ENCODE measurements around the gene SULF2.
"Not testable (repeated sequence)": the region's sequence is repeated elsewhere in the genome, so short reads cannot be mapped to it uniquely, and the experiment has no call there.

The SULF2 gene

DNA sequence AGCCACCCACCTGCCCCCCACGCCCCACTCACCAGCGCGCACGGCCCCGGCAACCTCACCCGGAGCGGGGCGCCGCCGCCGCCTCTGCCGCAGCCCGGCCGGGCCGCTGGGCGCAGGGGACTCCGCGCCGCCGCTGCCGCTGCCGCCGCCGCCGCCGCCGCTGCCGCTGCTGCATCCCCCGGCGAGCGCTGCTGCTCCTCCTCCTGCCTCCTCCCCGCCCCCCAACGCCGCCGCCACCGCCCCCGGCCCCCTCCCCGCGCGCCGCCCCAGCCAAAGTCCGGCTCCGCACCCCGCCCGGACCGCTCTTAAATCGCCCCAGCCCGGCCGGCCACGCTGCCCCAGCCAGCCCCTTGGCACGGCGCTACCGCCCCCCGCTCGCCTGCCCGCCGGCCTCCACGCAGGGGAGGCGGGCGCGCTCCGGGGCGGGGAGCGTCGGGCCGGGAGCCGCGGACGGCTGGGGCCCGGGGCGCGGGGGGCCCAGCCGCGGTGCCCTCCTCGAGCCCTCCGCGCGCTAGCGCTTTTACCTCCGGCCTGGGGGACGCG, at the start of gene SULF2:
TSS of gene SULF2 (minus strand) at position 171 of the 543 bp plus-strand sequence. CDS start 28,118 bp downstream, outside the sequence.
- DNase-seq, result no peak

DNA sequence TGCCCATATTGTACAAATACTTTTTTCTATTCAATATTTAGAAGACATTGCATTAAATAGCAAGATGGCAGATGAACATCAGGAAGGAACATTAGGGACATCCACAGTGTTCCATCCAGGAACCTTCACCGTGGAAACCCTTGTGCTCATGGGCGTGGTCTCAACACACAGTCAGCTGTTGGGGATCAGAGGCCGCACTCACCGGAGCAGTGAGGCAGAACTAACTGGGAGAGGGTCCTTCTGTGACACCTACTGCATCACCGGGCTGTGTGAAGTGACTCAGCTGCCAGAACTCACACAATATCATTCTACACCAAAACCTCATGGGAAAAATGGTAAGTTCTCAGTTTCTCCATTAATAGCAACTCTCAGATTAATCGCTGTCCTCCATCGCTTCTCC, 46.4 kb upstream of the SULF2 start:
- not testable (repeated sequence) for DNase-seq

DNA sequence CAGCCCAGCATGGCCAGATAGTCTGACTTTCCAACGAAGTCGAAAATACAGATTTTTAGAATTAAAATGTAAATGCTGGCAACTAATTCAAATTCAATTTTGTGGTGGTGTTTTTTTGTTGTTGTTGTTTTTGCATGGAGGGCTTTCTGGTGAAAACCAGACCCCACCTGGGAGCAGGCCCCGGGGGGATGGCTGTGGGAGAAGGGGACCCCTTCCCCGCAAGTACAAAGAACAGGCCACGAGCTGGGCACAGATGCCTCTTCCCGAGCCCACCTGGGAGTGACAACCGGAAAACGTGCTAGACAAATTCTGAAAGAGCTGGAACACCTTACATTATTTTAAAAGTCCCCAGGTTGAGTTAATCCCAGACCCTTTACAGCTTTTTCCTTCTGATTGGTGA, 41.4 kb upstream of the SULF2 start:
- not testable (repeated sequence) for DNase-seq

DNA sequence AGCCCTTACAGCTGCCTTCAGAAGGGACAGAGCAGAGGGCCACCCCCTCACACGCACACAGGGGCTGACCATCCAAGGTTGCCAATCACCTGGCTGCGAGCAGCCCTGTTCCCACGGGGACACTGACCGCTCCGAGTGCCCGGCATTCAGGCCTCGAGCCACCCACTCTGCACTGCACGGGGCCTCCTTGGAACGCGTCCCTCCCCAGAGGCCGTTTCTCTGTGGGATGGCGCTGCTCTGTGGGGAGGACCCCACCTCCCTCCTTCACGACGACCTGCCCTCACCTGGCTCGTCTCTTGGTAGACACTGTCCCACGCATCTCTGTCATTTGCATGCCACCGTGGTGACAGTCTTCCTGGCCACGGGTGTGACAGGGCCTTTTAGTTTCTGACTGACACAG, 40.7 kb upstream of the SULF2 start:
- not testable (repeated sequence) for DNase-seq

DNA sequence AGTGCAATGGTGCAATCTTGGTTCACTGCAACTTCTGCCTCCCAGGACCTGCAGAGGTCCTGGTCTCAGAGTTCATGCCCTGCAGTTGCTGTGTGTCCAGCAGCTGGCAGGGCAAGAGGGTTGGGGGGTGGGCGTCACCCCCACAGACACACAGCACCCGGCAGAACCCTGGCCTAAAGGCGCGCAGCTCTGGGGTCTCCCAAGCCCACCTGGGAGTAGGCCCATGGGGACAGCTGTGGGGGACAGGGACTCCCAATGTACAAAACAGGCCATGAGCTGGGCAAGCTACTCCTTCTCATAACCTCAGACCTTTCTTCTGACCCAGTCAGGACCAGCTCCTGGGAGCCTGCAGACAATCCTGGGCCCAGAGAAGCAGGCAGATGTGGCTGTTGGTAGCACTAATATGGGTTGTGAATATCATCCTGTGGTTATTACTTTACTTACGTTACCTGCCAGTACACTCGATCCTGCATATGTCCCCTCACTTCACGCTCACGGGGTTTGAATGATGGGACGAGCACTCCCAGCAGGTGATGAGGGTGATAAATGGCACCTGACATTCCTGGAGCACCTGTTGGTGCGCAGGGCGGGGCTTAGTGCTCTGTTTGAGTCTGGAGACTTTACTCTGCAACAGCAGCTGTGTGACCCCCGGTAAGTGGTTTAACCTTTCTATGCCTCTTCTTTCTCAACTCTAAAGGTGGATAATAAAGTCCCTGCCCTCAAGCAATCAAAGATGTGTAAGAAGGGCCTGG, 39.9 kb upstream of the SULF2 start:
- no peak for DNase-seq

DNA sequence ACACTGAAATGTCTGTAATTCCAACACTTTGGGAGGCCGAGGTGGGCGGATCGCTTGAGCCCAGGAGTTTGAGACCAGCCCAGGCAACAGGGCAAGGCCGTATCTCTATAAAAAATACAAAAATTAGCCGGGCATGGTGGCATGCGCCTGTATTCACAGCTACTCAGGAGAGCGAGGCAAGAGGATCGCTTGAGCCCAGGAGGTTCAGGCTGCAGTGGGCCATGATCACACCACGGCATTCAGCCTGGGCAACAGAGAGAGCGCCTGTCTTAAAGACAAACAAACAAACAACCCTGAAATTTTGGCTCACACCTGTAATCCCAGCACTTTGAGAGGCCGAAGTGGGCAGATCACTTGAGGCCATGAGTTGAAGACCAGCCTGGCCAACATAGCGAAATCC, 38.7 kb upstream of the SULF2 start:
- not testable (repeated sequence) for DNase-seq

DNA sequence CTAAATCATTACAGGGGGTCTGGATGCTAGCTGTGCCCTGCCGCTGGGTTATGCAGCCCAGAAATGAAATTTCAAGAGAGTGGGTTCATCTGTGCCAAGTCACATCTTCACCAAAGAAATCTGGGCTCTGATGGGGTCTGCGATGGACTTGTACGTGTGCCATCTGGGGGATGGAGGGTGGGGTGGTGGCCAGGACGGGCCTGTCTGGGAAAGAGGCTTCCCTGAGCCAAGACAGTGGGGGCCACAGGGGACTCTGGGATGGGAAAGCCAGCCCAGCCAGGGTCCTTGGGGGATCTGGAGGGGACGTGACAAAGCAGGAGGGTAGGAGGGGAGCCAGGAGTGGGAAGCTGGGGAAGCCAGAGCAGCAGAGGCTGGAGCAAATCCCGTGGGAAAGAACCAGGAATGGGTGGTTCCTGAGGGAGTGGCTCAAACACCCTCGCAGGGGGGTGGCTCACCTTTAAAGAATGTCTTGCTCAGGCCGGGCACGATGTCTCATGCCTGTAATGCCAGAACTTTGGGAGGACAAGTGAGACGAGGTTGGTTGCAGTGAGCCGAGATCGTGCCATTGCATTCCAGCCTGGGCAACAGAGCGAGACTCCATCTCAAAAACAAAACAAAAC, 36.3 kb upstream of the SULF2 start:
- DNase-seq, result no peak

DNA sequence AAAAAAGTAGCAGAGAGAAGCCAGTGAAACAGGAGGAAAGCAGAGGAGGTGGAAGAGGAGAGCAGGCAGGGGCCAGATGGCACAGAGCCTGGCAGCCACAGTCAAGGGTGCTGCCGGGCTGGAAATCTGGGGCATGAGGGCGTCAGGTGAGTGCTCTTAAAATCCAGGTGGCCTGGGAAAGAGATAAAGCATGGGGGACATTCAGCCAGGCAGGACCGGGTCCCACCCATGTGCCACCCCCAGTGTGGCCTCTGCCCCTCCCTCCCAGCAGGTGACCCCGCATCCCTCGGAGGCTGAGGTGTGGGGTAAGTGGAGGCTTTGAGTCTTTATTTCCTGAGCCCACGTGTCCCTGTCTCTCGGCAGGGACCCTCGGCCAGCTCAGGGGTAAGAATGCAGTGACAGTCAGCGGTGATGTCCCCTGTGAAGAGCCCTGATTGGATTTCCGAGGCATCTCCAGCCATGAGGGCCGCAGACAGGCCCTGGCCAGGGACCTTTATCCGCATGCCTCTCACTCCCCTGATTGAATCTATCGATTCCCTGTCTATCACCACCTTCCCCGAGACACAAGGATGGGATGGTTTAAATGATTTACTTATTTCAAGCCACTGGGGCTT, 33.8 kb upstream of the SULF2 start:
- DNase-seq, result no peak

DNA sequence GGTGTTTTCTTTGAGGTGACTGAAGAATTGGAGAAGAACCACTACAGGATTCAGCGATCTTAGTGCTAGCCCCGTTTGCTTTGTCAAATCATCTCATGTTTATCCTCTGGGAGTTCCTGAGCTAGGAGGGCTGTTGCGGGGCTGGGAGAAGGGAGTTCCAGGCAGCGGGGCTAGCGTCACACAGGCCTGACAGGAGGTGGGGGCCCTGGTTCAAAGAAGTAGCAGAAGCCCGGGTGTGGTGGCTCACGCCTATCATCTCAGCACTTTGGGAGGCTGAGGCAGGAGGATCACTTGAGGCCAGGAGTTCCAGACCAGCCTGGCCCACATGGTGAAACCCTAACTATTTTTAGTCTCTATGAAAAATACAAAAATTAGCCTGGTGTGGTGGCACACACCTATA, 33.2 kb upstream of the SULF2 start:
- no peak for DNase-seq

DNA sequence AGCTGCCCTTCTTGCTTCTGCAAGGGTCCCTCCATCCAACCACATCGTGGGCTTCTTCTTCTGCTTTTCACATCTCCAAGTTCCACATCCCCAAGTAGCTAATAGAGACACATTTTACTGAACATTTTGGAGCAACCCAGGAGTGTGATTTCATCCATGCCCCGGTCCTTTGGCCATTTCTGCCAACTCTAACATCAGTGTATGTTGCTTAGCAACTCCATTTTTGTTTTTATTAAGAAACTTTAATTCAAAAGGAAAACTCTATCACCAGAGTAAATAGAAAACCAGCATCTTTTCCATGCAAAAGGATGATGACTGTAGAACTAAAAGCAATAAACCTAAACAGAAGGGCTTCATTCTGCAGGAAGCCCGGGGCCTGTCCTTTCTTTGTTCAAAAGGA, 32.7 kb upstream of the SULF2 start:
- no peak for DNase-seq

DNA sequence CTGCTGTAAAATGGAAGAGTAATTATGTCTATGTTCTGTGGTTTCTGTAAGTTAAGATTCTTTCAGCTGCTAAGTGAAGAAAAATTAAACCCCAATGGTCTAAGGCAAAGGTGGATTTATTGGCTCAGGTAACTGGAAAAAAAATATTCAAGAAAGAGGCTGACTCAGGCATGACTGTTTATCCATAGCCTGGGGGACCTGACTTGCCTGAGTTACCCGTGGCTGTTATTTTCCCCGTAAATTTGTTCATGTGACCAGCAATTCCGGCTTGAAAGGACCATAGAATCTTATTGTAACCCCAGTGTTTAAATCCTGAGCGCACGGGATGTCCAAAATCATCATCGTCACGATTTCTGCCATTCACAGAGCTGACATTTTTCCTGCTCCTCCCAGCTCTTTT, 32.3 kb upstream of the SULF2 start:
- no peak for DNase-seq

DNA sequence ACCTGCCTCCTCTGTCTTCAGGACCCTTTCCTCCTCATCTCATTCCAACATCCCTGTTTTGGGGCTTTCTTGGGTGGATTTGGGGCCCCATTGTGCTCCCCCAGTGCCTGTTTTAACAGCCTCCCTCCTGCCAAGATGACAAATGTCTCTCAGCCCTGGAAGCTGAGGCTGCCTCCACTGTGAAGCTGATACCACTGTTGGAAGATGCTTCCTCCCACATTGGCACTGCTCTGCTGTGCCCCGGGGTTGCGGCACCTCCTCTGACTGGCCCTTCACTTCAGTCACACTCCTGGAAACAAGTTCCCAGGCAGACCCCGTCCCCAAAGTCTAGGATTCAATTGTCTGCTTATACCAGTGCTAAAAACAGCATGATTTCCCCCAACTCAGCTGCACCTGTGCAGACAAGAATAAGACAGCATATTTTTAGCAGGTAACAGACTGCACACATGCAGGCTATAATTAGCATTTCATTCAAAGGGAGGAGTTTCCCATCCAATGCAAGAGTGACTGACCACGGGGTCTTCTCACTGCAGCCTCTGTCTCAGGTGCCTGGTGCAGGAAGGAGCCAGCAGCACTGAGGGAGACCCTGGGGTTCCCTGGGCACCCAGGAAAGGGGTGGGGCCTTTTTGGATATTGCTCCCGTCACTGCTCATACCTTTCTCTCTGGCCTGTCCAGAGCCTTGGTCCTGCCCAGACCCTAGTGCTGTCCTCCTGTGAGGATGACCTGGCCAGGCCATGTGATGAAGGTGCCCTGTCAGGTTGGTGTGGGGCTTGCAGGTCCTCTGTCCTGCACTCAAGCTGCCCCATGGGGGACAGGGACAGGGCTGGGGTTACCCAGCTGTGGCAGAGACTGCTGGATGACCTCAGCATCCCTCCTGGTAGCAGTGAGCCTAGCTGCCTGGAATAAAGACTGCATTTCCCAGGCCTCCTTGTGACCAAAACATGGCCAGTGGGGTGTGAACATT, 31.5 kb upstream of the SULF2 start:
- no peak for DNase-seq

DNA sequence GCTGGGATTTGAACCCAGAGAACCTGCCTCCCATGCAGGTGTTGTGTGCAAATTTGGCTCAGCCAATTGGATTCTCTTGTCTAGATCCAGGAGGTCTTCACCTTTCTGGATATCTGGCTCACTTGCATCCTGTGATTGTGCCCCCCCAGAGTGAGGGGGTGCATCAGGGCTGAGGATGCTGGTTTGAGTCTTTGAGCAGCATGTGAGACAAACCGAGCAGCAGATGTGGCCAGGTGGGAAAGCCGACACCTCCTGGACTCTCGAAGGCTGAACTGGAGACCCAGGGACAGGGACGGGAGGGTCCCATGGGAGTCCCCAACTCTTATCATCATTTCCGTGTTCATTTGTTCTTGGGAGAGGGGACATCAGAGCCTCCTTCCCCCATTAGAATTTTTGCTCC, 30.6 kb upstream of the SULF2 start:
- DNase-seq, result no peak

DNA sequence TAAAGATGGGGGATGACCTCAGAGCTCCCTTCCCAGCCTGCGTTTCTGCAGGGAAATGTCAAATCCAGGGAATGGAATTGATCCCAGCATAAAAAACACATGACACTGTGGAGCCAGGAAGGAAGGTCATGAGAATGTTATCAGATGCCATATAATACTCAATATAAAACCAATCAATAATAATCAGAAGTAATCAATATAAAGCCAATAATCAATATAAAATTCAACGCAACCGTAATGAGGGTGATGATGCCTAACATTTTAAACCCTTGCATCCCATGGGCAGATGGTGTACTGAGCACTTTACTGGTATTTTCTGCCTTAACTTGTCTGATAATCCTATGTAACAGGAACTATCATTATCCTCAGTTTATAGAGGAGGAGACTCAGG, 30.1 kb upstream of the SULF2 start:
- DNase-seq, result no peak

DNA sequence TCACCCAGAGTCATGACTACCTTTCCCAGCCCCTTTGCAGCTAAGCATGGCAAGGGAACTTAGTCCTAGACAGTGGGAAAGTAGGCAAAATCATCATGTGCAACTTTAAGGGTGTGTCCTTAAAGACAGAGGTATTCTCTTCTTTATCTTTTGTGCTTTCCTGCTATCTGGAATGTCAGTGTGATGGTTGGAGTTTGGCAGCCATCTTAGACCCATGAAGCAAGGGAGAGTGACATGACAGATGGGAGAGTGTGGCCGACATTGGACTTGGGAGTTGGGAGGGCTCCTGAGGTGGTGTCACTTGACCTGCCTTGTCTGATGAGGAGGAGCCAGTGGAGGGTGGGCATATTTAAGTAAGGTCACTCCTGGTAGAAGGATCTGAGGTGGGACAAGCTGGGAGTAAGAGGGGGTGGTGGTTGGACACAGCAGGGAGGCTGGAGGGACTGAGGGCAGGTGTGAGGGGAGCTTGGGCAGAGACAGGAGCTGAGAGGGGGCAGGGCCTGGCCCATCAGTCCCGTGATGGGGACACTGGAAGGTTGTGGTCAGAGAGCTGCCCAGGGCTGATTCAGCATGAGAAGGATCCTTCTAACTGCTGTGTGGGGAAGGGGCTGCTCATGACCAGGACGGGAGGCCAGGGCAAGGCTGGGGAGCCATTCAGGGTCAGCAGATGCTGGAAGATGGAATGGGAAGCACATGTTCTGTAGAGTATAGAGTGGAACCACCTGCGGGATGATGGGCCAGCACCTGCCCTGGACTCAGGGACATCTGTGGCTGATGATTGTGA, 29.5 kb upstream of the SULF2 start:
- DNase-seq, result no peak

DNA sequence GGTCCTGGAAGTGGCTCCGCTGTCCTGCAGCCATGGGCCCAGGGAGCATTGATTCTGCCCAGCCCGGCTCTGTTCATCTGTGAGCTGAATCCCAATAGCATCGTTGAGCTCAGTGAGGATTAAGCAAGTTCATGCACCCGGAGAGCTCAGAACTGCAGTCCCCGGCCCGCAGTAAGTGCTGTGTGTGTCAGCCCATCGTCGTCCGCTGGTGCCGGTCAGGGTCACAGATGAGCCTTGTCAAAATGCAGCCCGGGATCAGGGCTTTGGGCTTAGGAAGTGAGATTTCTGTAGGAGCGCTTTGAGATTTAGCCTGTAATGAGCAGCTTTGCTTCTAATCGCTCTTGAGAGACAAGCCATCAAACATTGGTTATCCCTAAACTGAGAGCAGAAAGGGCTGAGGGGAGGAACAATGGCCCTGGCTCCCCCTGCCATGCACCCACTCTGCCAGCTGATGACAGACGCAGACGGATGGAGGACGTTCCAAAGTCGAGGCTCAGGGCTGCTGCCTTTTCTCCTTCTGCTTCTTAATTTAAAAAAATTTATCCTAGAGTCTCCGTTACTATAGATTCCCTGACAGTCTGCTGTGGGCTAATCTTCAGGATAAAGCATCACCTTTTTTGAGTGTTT, 25.6 kb upstream of the SULF2 start:
- no peak for DNase-seq

DNA sequence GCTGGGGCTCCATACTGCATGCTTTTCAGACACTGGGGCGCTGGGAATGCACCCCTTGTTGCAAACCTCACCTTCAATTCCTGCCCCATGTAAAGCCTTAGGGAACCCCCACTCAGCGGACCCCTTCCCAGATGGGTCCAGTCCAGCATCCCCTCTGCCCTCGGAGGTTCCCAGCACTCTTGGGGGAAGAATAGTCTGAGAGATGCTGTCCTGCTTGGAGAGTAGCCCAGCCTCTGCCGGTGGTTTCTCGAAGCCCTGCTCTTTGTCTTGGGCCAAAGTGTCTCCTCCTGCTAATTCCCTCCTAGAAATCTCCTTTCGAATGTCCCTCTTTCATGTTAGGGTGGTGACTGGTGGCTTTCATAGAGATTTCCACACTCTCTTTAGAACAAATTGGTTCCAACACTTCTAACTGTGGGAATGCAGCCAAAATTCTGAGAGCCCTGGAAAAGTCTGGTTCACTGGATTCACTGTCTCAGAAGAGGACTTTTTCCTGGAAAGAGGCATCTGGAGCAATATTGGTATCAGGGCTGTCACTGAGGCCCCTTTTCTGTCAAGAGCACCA, 24.9 kb upstream of the SULF2 start:
- DNase-seq, result no peak

DNA sequence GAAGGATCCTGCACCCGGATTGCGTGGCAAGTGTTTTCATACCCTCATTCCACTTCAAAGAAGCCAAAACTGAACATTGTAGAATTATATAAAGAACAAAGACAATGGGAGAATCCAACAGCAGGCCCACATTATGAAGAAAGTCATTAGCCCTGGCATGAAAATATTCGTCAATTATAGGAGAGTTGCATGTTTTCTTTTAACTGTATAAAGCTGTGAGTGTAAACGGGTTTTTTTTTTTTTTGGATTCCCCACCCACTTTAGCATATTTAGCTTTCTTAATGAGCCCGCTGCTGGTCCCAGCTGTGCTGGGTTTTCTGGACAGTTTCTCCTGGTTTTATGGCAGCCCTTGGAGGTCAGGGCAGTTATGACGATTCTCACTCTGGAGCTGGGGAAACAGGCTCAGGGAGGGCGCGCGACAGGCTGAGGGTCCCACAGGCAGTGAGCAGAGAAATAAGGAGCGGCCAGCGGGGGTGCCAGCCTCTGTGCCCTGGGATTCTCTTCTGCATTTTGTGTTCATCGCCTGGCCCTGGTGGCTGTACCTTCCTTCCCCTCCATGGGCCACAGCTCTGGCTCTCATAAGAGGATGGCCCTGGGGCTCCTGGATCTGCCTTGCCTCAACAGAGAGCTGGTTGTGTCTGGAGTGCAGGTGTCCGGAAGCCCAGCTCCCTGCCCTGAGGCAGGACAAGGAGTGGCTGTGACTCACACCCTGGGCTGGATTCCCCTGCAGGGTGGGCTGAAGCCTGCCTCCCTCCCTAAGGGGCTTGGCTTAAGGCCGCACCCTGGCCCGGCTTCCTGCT, 24.1 kb upstream of the SULF2 start:
- no peak for DNase-seq

DNA sequence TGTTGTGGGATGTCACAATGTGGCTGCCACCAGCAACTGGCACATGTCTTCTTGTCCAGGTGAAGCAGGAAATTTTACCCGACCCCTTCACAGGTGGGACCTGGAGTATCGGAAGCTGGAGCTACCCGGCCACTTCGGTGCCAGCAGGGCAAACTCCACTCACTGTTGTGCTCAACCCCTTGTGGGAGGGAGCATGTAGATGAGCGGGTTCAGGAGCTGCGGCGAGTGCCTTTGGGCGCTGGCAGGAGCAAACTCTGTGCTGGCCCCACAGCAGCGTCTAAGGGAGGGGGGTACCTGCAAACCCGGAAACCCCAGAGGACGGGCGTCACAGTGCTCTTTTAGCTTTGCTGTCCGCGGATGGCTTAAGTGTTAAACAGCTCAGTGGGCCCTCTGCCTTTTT, 20.7 kb upstream of the SULF2 start:
- DNase-seq, result no peak

DNA sequence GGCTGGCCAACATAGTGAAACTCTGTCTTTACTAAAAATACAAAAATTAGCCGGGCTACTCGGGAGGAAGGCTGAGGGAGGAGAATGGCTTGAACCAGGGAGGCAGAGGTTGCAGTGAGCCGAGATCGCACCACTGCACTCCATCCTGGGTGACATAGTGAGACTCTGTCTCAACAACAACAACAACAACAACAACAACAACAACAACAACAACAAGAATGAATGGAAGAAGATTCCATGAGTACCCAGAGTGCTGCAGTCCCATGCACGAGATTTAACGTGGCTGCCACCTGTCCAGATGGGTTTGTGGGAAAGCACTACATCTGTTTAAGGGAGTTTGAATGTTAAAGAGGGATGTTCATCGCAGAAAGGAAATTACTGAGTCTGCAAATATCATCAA, 19.7 kb upstream of the SULF2 start:
- DNase-seq, result not testable (repeated sequence)

All from CD4-positive, alpha-beta T cell treated with Interleukin-17A for 4 hours (primary cell).